NCI-H446 (cell line): ENCODE measurements around the gene ISG20.

ENCODE experiments used
- DNase-seq, 2 experiments: peaks; one replicate each; lab custom pipeline; 2025; lab: John Stamatoyannopoulos, UW

Gene ISG20

DNA sequence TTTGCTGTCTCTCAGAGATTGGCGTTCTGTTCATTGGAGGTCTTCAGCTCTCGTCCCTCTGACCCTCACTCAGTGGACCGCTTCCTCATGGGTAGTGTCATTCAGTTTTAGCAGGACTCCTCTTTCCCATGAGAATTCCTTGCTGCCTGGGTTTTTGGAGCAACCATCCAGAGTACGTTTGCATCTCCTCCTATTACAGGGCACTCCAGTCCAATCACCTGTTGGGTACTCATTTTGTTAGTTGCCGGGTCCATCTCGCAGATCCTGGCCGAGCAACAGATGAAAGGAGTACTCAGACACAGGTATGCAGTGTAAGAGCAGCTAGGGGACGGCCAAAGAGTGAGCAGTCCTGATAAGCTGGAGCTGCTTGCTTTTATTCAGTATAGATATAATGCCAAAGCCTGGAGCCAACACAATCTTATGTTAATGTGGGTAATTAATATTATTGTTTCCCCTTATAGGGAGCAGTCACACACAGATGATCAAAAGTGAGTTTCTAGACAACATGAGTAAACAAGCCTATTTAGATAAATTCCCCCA lies 49.6 kb downstream of the ISG20 start:
- no peak for DNase-seq

DNA sequence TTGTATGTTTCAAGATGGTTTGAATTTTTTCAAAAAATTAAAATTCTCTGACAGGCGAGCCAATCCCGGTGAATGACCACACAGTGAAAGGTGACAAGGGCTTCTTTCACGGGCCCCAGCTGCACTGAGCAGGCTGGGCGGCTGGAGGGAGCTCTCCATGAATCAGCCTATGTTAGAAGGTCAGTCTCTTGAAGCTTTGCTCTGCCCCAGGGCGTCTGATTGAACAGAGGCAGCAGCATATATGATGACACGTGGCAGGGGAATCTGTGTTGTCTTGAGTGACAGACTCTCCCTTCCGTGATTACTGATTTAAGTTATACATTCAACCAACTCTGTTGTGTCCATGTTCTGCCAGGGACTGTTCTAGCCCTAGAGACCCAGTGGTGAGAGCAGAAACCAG lies 51.5 kb downstream of the ISG20 start:
- no peak for DNase-seq

DNA sequence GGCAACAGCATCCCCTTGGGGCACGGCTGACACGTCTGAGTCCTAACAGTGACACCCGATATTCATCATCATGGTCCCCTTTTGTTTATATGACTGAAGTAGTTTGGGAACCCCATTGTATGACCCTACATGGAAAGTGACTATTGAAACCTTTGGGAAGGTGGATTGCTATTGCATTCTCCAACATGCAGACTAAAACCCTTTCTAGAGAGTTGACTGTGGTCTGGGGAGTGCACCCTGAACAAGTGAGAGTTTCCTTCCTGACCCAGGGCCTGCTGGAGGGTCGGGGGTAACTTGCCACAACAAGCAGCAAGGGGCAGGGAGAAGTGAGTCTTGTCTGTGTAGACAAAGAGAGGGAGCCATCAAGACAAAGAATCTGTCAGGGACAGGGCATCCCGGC lies 54.4 kb downstream of the ISG20 start:
- DNase-seq, result no peak

DNA sequence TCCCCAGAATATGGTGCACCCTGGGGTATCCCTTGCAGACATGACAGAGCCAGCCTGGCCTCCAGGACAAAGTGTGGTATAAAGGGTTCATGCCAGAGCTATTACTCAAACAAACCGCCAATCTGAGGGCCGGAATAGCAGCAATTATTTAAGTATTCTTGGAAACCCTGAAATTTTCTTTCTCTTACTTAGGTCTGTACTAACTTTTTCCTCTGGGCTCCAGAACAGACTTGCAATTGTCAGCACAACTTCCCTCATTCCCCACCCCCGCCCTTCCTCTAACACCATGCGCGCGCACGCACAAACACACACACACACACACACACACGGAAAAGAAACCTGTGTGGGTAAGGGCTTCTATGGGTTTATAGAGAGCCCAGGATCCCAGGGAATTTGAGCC lies 56.3 kb downstream of the ISG20 start:
- DNase-seq, result no peak

DNA sequence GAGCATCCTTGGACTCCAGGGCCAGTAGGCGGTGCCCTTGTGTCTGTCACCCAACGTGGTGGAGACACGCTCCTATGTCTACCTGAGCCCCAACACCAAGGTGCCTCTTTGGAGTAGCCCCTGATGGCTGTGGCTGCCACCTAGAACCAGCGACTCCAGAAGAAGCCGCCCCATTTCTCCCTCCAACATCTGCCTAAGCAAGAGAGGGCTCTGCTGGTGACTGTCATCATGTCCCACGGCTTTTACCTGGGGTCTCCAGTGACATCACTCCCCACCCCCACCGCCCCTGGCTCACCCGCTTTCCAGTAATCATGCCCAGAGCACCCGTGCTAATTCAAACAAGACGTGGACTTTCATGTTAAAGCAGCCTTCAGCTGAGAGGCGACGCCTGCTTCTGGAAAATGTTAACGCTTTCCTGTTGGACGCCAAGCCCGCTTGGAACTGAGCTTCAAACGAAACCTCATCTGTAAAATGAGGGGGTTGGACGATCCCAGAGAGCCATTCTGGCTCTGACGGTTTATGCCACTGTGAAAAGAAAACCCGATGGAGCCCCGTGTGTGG lies 57.0 kb downstream of the ISG20 start:
- DNase-seq, result no peak

DNA sequence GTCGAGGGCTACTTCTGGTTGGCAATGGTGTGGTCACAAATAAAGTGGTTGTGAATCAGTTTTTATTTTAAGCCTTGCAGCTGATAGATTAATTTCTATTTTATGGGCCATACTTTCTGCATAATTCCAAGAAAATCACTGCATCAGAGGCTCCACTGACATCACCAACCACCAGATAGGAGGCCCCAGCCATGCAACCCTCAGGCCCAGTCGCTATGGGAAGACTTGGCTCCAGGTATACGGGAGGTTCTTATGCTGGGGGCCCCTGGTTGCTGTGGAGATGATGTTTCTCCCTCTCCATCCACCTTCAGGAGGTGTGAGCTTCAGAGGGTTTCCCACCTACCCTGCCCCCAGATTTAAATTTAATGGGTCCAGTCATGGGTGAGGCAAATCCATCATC lies 57.4 kb downstream of the ISG20 start:
- no peak for DNase-seq

DNA sequence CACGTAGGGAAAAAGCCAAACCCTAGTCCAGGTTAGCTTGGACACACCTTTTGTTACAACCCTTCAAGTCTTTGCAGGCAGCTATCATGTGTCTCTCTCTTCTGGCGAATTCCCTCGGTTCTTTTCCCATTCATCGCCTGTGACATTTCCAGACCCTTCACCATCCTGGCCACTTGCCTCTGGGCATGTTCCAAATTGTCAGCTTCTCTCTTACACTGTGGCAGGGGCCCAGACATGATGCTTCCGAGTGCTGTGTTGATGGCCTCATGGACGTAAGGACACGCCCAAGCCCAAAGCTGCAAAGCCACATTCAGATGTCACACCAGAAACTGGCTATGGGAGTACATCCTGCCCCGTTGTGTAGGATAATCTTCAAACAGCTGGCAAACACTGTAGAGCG lies 58.5 kb downstream of the ISG20 start:
- DNase-seq, result no peak

DNA sequence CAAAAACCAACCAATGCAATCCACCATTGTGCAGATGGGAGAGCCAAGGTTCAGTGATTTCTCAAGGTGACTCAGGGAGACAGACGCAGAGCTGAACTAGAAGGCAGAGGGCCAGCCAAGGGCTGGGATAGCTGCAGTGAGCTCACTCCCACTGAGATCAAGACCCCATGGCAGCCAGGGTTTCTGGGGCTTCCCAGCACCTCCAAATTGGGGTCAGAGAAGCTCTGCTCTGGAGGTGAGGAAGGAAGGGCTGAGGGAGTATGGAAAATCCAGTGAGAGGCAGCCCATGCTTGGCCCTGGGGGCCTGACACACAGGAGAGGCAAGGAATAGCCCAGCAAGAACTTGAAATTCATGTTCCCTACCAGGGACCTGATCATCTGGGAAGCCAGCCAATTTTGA lies 61.0 kb downstream of the ISG20 start:
- DNase-seq, result no peak

DNA sequence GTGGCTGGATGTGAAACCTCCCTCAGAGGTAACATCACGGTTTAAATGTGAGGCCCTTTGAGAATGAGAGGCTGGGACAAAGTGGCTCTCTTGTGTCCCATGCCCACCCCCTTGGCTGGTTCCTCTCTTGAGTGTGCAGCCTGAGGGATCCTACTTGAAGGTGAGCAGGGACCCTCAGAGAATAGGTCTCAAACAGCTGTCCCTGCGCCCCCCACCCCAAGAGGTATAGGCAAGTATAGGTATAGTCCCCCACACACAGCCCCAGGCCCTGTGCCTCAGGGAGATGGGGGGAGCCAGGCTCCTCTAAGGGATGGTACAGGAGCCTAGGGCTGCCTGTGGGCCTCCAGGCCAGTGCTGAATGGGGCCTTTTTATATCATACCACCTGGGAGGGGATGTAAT lies 61.9 kb downstream of the ISG20 start:
- DNase-seq, result no peak

DNA sequence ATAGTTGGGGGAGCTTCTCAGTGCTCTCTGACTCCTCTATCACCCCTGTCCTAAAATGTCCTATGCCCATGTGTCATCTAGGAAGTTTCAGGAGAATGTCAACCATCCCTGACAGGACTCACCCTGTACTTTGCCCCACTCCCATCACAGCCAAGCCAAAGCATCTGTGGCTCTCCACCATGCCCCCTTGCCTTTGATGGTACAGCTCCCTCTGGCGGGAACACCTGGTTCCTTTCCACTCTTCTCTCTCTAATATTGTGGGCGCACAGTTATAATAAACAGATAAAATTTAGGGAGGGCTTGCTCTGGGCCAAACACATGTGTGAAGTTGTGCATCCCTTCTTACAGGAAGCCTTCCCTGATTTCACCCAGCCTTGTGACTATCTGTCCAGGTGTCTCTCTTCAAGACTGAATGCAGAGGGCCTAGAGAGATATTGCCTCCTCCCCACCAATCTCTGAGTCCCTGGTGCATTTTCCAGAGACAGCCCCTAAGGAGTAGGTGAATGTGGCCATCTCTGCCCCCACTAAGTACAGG lies 62.8 kb downstream of the ISG20 start:
- no peak for DNase-seq

DNA sequence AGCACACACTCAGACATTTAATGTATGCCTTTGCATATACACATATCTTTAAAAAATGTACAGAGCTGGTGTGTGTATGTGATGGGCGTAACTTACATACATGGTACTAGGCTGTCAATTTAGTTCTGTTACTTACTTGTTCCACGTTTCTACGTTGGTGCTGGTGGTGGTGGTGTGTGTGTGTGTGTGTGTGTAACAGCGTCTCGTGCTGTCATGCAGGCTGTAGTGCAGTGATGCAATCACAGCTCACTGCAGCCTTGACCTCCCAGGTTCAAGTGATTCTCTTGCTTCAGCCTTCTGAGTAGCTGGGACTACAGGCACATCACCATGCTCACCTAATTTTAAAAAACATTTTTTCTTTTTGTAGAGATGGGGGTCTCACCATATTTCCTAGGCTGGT lies 64.2 kb downstream of the ISG20 start:
- no peak for DNase-seq

DNA sequence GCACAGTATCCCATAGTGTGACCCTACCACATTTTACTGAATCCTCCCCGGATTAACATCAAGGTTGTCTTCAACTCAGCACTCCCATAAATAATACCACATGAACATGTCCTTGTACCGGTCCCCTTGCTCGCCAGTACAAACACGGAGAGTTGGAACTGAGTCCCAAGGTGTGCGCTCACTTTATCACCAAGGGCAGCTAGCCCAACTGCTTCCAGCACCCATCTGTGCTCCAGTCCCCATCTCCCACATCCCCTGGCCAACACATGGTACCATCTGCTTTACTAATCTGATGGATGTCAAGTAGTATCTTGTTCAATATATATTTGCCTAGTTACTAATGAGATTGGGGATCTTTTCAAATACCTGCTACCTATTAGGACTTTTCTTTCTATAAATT lies 64.7 kb downstream of the ISG20 start:
- no peak for DNase-seq

DNA sequence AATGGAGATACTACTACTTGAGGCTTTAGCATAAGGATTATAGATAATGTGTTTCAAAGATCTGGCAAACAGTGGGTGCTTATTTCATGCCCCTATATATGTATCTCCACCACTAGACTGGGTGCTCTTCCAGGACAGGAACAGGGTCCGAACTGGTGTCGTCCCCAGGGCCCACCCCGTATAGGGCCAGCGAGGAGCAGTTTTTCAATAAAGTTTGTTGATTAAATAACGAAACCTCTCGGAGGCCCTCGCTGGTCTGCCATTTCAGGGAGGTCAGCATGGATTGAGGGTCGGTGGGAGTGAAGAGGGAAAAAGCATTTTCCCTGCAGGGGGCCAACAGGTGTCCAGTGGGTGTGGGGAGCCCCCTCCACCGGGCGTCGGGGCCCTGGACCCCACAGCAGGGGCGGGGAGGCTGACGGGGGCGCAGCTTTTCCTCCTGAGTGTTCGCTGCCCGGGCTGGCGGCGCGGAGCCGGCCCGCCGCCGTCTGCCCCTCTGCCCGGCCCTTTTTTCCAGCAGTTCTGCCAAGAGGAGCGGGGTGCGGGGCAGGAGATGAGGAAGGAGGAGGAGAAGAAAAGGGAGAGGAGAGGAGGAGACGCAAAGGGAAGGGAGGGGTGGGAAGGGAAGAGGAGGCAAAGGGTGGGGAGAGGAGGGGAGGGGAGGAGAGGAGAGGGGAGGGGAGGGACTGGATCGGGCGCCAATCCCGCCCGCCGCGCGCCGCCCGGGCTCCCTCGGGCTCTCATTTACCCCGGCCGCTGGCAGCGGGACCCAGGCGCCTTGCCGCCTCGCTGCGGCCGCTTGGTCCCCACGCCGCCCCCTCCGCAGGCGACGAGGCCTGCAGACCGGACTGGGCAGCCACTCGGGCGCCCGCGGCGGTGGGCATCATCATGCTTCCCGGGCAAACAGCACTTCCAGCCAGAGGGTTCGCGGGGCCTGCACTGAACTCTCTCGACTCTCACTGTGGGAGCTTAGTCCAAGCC lies 66.3 kb downstream of the ISG20 start:
- DNase-seq, result no peak

DNA sequence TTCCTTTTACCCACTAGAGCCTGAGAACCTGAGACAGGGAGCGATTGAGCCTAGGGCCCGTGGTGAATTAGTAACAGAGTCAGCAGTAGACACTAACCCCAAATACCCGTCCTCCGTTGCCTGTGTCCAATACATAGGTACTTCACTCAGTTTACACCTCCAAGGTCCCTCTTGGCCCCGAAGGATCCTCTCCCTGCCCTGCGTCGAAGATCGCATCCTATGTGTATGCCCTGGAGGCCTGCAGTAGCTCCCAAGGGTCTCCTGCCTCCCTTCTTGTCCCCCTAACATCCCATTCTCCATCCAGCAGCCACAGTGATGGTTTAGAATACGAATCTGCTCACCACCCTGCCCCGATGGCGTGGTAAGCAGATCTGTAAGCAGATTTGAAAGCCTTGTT lies 67.0 kb downstream of the ISG20 start:
- DNase-seq, result no peak
